WI38 (cell line): ENCODE measurements around the gene SOST.

Experiments
- H3K4me3 ChIP-seq: 2 replicates; pipeline ENCODE4 v1.5.1; 2011; ENCODE audit warnings: low read depth, mild to moderate bottlenecking, control low read depth, low read length
- CTCF ChIP-seq: IDR thresholded peaks from 2 replicates; pipeline ENCODE4 v1.5.1; 2012; ENCODE audit warnings: low read depth, mild to moderate bottlenecking, control low read depth, low read length

The SOST gene

GRCh38 chr17:43707184-43707583 lies 51.4 kb downstream of the SOST start:
- H3K4me3 ChIP-seq, result no peak overlapping the region
- TF ChIP-seq CTCF, result no peak

GRCh38 chr17:43706235-43706634 lies 52.4 kb downstream of the SOST start:
- H3K4me3 ChIP-seq, result no peak overlapping the region
- TF ChIP-seq CTCF, result no peak
